ENCODE results near the gene OSBPL2.

The OSBPL2 gene

DNA sequence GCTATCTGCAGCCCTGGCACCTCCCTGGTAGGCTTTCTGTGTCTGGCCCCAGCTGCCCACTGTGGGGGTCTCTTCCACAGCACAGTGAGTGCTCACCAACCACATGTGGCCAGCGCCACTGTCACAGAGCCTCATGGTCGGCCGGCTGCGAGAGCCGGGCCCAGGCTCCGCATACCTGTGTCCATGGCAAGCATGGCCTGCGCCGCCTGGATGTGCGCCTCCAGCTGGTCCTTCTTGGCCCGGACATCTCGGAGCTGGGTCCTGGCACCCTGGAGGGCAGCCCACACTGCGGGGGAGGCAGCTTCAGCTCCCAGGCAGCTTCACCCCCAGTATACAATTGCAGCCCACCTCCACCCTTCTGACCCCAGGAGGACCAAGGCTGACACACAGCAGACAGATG lies 77.5 kb downstream of the OSBPL2 start:
- DNase-seq: no peak

DNA sequence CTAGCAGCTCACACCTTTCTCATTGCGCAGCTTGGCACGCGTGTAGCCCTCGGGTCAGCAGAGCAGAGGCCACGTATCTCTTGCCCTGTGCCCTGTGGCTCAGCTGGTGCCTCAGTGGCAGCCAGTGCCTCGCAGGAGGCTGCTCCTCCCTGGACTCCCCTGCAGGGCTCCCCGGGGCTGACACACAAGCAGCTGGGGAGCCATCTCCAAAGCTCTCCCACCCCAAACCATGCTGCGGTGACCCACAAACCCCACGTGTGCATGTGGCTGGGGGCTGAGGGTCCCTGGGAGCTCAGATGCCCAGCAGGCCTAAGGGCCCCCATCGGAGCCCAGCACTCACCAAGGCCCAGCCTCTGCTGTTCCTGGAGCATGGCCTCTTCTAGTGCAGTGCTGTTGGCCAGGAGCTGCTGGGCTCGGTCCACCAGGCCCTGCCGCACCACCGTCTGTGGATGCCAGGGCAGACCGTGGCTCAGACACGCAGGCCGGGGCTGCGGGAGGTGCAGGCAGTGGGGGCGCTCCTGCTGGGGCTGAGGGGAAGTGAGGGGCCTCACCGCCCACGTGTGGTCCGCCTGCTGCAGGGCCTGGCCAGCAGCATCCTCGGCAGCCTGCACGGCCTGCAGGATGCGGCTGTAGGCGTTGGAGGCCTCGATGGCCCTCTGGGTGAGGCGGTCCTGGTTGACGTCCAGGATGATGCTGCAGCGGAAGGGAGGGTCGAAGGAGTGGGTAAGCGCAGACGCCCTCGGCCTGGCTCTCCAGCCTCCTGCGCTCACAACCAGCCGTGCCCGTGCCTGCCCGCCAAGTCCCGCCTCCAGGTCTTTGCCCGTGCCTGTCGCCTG lies 78.2 kb downstream of the OSBPL2 start:
- no peak for DNase-seq

DNA sequence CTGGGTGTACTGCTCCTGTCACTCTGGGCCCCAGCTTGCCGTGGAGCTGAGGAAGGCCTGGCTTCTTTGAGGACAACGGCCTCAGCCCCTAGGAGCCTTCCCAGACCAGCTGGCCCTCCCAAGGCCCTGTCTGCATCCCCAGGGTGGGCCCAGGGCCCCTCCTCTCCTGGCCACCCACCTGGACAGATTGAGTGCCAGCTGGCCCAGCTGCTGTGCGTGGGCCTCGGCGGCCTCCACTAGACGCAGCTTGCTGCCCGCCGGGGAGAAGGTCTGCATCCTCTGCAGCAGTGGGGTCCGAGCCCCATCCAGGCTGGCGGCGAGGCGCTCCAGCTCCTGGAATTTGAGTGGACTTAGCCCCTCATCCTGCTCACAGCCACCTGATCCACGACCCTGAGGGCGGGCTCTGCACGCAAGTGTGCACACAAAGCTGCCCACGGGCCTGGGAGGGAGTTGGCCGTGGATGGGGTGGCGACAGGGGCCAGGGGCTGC lies 78.9 kb downstream of the OSBPL2 start:
- no peak for DNase-seq

DNA sequence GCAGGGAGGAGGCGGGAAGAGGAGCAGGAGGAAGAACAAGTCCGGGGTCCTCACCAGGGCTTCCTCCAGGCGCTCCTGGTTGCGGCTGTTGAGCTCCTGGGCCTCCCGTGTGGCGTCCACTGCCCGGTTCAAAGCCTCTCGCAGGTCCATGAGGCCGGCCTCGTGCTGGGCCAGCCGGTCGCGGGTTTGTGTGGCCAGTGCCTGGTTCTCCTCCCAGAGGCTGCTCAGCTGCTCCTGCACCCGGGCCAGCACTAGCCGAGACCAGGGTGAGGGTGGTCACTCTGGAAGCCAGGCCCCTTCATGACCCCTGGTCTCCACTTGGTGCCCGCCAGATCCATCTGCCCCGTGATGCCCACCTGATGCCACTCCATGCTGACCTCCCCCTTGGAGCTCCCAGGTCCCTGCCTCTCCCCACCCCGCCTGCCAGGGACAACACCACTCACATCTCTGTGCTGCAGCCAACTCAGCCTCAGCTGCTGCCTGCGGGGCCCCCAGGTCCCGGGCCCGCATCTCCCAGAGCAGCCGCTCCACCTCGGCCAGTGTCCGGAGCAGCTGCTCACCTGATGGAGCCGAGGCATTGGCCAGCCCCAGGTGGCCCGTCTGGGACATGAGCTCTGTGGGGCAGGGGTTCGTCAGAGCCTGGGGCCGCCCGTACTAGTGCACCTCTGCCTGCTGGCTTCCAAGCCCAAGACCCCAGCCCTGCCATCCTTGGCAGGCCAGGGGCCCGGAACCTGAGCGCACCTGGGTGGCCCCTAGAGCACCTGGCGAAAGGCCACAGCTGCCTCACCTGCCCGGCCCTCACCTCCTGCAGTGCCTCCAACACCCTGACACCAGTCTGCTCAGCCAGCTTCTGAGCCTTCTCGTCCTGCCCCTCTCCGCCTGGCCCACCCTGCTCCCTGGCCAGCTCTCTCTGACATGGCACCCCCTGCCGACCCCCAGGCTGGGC lies 80.4 kb downstream of the OSBPL2 start:
- DNase-seq: no peak

DNA sequence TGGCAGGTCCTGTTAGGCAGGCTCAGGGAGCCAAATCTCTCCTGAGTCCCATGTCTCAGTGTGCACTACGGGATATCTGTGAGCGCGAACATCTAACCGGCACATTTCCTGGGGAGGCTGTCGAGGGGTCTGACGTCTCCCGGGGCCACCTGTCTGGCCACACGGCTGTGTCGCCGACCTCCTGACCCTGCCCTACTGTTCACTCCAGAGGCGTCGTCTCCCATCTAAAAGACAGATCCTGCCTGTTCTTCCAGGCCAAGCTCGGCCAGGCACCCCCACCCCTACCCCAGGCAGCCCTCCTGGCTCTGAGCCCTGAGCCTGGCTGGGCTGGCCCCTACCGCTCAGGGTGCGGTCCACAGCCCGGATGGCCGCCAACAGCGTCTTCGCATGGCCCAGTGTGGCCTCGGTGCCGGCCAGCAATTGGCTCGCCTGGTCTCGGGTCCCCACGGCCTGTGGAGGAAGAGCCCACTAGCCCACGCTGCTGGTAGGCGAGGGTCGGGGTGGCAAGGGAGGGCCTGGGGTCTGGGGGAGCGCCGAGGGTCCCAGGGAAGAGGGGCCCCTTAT lies 81.1 kb downstream of the OSBPL2 start:
- no peak for DNase-seq

DNA sequence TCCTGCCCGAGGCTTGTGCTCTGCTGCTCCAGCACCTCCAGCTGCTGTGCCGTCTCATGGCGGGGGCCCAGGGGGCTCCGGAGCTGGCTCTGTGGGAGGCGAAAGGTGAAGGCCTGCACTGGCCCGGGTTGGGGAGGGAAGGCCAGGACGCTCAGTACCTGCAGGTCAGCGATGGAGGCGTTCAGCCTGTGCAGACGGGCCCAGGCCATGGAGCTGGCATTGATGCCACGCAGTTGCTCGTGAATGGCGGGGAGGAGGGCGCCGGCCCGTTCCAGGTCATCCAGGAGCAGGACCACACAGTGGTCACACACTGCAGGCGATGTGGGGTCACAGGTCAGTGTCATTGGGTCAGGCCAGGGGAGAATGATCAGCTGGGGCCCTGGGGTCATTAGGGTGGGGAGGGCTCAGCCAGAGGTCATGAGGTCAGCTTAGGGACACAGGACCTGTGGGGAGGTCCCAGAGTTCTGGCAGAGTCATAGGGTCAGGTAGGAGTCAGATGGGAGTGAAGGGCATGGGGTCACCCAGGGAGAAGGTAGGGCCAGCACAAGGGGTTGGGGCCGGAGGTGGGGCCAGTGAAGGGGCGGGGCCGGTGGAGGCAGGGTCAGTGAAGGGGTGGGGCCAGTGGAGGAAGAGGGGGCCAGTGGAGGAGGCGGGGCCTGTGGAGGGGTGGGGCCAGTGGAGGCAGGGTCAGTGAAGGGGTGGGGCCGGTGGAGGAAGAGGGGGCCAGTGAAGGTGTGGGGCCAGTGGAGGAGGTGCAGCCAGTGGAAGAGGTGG lies 82.4 kb downstream of the OSBPL2 start:
- DNase-seq: peak; percentile 35

DNA sequence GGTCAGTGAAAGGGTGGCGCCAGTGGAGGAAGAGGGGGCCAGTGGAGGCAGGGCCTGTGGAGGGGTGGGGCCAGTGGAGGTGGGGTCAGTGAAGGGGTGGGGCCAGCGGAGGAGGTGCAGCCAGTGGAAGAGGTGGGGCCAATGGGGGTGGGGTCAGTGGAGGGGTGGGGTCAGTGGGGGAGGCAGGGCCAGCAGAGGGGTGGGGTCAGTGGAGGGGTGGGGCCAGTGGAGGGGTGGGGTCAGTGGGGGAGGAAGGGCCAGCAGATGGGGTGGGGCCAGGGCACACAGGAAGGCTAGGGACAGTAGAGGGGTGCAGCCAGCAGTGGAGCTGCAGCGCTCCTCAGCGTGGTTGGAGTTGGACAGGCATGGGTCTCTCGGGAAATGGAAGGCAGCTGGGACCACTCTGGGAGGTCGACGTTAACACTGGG lies 83.2 kb downstream of the OSBPL2 start:
- peak; percentile 40 for DNase-seq

DNA sequence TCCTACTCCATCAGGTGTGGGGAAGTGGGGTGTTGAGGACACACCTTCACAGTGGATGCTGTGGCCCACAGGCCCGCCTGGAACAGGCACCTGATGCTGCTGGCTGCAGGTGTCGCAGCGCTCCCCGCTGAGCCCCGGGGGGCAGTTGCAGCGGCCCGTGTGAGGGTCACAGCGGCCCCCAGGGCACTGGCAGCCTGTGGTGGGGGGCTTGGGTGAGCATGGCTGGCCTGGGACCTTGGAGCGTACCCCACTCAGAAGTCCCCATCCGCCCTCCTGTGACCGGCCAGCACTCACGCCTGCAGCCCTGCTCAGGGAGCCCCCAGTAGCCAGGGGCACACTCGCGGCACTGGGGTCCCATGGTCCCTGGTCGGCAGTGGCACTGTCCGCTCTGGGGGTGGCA lies 83.7 kb downstream of the OSBPL2 start:
- DNase-seq: no peak

DNA sequence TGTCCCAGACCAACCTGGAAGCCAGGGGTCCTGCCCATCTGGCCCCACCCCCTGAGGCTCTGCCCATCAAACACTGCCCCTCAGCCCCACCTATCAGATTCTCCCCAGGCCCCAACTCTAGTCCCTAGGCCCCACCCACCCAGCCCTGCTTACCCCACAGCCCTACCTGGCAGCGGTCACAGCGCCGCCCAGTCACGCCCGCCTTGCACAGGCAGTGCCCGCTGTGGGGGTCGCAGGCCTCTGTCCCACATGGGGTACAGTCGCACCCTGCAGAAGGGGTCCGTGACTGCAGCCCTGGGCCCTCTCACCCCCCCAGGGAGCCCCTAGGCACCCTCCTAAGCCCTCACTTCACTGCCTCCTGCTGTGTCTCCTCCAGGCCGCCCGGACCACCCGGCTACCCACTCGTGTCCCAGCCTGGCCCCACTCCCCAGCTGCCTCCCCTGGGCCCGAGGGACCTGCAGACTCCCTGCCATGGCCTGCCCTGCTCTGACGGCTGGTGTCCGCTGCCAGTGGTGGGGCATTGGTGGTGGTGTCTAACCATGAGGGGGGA lies 84.2 kb downstream of the OSBPL2 start:
- no peak for DNase-seq

DNA sequence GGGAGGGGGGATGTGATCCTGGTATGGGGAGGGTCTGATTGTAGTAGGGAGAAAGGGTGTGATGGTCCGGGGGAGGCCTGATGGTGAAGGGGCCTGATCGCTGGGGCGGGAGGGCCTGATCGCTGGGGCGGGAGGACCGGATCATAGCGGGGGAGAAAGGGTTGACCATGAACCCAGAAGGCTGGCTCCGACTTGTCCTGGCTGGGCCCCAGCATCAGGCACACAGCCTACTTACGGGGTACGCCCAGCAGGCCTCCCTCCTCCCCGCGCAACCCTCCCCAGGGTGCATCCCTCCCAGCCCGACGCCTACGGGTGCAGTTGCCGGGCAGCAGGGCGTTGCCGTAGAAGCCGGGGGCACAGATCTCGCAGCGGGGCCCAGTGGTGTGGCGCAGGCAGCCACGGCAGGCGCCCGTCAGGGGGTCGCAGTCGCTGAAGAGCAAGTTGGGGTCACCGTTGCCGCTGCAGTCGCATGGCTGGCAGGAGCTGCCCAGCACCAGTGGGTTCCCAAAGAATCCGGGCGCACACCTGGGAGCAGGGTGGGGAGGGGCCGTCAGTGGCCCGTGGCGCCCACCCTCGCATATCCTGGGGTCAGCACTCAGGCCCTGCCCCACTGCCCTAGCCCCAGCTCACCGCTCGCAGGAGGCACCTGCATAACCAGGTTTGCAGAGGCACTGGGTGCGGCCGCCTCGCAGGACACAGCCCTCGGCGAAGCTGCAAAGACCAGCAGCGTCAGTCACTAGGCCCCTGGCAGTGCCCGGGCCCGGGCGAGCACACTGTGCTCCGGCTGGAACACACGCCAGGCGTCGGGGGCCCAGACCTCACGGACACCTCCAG lies 85.0 kb downstream of the OSBPL2 start:
- DNase-seq: no peak

DNA sequence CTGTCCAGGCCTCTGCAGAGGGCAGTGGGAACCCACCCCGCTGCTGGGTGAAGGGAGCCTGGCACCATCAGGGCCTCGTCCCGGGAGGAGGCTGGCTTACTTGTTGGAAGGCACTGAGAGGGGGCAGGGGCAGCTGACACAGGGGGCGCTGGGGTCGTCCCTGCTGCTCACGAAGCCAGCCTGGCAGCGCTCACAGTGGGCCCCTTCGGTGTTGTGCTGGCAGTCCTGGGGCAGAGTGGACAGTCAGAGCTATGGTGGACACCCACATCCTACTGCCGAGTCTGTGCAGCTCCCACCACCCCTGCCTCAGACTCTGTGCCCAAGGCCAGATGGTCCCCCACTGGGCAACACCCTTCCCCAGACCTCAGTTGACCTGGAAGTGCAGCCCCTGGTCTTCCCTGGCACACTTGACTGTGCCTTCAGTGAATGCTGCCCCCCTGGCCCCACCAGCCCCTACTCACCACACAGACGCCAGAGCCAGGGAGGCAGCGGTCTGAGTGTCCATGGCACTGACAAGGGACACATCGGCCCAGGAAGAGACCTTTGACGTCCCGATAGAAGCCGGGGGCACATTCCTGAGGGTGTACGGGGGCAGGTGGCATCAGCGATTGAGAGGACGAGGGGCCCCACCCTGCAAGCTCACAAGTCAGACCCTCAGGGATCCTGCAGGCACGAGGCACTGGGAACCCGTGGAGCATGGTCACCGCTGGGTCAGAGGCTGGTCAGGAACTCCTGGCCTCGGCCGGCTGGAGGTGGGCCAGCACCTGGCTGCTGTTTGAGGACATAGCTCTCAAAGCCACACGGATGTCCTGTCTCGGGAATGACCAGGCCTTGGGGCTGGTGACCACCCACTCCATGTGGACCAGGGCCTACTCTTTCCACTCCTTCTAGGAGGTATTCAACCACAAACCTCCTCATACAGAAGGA lies 85.9 kb downstream of the OSBPL2 start:
- DNase-seq: no peak

DNA sequence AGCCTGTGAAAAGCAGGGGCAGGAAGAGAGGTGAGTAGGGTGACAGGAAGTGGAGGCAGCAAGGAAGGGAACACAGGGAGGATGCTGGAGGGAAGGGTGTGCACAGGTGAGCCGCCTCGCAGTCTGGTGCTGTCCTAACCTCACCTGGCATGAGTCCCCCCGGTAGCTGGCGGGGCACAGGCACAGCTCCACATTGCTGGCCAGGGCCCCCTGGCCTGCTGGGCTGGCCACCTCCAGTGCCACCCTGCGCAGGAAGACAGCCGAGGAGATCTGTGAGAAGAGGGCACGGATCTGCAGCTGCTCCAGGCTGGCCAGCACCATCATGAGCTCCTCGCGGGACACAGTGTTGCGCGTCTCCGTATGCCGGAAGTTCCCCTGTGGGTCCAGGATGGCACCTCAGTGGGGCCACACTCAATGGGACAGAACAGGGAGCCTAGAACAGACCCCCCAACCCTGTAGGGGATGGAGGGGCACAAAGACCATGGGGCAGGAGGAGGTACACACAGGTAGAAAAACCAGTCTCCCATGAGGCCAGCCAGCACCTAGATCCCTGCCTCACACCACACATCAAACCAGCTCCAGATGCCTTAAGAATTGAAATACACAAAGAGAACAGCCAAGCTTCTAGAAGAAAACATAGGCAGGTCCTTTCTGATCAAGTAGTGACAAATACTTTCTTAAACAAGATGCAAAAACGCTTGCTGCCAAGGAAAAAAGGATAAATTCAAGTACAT lies 87.0 kb downstream of the OSBPL2 start:
- DNase-seq: no peak

DNA sequence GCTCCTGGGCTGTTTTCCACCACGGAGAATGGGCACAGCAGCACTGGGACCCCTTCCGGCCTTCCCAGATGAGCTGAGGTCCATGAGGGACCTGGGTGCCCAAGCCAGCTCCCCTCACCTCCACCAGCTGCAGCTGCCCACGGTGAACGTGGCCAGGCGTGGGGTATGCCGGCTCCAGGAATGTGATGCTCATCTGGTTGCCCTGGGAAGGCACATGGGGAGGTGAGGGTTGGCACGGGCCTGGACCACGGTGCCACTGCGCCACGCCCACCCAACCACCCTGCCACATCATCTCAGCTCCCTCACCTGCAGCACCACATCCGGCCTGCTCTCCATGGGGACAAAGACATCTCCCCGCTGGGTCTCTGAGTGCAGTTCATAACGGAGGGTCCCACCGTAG lies 88.2 kb downstream of the OSBPL2 start:
- DNase-seq: no peak

DNA sequence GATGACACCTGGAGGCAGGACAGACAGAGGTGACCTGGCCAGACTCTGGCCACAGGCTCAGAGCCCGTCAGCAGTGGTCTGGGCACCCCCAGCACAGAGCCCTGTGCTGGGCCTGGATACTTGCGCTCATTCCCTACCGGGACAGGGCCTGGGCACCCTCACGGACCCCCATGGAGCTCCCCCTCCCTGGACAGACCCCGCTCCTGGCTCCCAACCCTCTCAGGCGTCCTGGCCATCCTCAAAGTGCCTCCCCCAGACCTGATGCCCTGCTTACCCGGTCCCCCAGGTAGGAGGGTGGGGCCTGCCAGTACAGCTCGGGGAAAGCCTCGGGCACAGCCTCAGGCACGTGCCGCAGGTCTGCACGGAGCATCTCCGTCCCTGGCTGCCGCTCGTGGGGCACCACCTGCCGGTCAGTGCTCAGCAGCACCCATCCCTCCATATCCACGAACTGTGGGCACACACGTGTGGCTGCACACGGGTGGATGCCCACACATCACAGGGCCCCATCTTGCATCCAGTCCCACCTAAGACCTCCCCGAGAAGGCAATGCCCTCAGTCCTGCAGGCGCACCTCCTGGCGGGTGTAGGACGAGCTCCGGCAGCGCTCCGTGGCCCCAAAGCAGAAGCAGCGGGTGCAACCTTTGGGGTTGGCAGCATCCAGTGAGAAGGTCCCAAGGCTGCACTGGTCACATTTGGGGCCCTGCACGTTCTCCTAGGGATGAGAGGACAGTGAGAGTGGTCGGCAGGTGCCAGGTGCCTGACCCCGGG lies 88.8 kb downstream of the OSBPL2 start:
- no peak for DNase-seq

DNA sequence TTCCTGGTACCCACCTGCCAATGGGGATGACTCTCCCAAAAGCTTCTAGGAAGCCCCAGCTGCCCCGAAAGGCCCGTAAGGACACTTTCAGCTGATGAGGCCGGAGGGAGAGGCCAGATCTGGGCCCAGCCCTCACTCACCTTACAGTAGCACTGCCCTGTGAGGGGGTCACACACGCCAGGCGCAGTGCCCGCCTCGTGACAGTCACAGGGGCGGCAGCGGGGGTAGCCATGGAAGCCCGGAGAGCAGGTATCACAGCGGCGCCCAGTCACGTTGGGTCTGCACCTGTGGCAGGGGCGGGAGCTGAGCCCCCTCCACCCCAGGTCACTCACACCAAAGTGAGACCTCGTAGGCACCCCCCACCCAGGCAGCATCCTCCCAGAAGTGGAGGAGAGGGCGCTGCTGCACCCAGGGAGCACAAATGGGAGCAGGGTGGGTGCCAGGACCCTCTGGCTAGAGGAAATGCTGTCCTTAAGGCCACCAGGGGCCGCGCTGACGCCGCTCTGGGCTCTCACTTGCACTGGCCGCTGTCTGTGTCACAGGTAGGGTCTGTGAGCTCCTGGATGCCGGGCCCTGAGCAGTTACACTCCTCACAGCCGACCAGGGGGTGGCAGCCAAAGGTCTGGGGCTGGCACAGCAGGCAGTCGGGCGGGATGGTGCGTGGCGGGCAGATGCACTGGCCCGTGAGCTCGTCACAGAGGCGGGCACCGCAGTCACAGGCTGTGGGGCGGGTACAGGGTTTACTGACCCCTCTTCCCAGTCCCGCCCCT lies 89.6 kb downstream of the OSBPL2 start:
- no peak for DNase-seq

DNA sequence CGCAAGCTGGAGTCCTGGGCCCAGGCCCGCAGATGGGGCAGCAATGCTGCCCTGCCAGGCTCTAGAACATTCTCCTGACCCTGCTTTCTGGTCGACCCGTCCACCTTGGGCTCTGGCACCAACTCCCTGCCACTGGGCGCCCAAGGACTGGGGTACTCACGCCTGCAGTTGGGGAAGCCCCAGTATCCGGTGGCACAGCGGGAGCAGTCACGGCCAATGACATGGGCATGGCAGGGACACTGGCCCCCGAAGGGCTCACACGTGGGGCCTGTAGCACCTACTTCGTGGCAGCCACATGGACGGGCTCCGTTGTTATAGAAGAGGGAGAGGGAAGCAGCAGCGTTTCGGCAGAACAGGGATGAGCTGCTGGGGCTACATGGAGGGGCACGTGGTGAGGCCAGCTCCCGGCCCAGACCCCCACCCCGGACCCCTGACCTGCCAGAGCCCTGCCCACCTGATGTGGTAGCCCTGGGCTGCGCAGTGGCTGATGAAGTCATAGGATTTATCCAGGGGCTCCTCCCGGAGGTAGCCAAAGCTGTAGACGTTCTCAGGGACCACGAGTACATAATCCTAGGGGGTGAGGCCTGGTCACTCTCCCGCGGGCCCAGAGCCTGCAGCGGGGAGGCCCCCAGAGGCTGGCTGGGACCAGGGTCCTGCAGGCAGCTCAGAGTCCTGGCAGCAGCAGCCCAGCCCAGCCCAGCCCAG lies 90.5 kb downstream of the OSBPL2 start:
- DNase-seq: no peak
